ENCODE measurements around the gene SSC5D.

SSC5D gene

GRCh38 chr19:55567708-55568328 is 79.6 kb downstream of the SSC5D start:
- DNase-seq, result no peak
